ENCODE data around the gene MMP2.

The MMP2 gene

GRCh38 chr16:55495616-55496289, 16.8 kb downstream of the MMP2 start:
- peak; percentile 94 for DNase-seq

- no peak for DNase-seq
Measured at GRCh38 chr16:55496509-55497145, 17.6 kb downstream of the MMP2 start.

GRCh38 chr16:55497558-55497957, 18.6 kb downstream of the MMP2 start:
- no peak for DNase-seq

- DNase-seq: no peak
Measured at GRCh38 chr16:55498101-55498500, 19.1 kb downstream of the MMP2 start.

- no peak for DNase-seq
Measured at GRCh38 chr16:55499281-55499680, 20.3 kb downstream of the MMP2 start.

GRCh38 chr16:55499951-55500529, 21.0 kb downstream of the MMP2 start:
- DNase-seq: peak; percentile 100

GRCh38 chr16:55500530-55501011, 21.6 kb downstream of the MMP2 start:
- peak; percentile 66 for DNase-seq

- no peak for DNase-seq
Measured at GRCh38 chr16:55501549-55502322, 22.7 kb downstream of the MMP2 start.

GRCh38 chr16:55502801-55503366, 23.9 kb downstream of the MMP2 start:
- peak; percentile 89 for DNase-seq

- no peak for DNase-seq
Measured at GRCh38 chr16:55503726-55504550, 24.9 kb downstream of the MMP2 start.

- no peak for DNase-seq
Measured at GRCh38 chr16:55505333-55506015, 26.5 kb downstream of the MMP2 start.

- no peak for DNase-seq
Measured at GRCh38 chr16:55506083-55506482, 27.1 kb downstream of the MMP2 start.

GRCh38 chr16:55506708-55507107, 27.7 kb downstream of the MMP2 start:
- DNase-seq: no peak

- DNase-seq: no peak
Measured at GRCh38 chr16:55508271-55508921, 29.4 kb downstream of the MMP2 start.

GRCh38 chr16:55508941-55509931, 30.2 kb downstream of the MMP2 start, which contains the start of gene LPCAT2:
Gene LPCAT2, plus strand, starts transcription at chr16:55509072. Its CDS starts 110 bp downstream, at chr16:55509182.
- peak; percentile 89 for DNase-seq

GRCh38 chr16:55510185-55510805, 31.3 kb downstream of the MMP2 start:
- no peak for DNase-seq

- no peak for DNase-seq
Measured at GRCh38 chr16:55512941-55513340, 33.9 kb downstream of the MMP2 start.

- DNase-seq: peak; percentile 35
Measured at GRCh38 chr16:55513616-55514015, 34.6 kb downstream of the MMP2 start.

- peak; percentile 88 for DNase-seq
Measured at GRCh38 chr16:55515111-55515510, 36.1 kb downstream of the MMP2 start.

All from fibroblast of upper back skin (primary cell).